Measurements from ENCODE around the gene SLC2A4.

The SLC2A4 gene

DNA sequence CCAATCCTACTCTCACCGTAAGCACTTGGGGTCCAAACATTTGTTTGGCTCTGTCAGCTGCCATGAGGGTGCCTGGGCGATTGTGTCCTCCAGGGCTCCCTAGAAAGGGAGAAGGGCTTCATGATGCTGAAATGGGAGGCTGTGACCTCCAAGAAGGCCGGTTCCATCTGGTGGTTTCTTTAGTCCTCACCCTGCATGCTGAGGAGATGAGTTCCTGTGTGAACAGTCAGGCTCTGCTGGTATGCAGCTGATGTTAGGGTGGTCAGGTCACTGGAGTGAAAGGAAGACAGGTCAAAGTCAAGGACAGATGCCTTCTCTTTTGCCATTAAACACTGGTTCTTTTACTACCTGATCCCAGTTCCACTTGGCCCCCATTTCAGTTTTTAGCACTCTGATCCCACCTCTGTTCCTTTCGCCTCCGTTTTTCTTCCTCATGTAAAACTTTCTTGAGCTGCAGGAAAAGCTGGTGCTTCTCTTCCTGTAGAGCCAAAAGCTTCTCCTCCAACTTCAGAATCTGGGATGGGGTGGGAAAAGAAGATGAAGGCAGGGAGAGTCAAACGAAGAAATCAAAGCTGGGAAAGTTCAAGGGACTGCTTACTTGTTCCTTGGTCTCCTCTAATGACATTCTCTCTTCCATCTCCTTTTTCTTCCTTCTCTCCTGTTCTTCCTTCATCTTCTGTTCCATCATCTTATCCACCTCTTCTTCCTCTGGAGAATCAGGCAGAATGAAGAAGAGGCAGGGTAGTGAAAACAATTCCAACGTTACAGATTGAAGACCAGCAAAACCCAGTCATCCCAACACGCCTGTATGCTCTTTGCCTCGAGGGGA, 32.6 kb downstream of the SLC2A4 start:
- no peak for DNase-seq

GRCh38 chr17:7314719-7315569, 33.4 kb downstream of the SLC2A4 start, which contains the start of gene GPS2:
Gene GPS2 (minus strand): TSS chr17:7315360. CDS start chr17:7315052, 308 bp downstream.
- intact Hi-C loops (cut with DNase I), result no loop called here

More for the DNA sequence above, 32.6 kb downstream of the SLC2A4 start:
- intact Hi-C loops (cut with DNase I), result no loop called here

GRCh38 chr17:7315570-7316235, 34.2 kb downstream of the SLC2A4 start:
- intact Hi-C loops (cut with DNase I), result no loop called here

More at GRCh38 chr17:7314719-7315569, 33.4 kb downstream of the SLC2A4 start, which contains the start of gene GPS2:
- DNase-seq, result peak; percentile 84 to 98 (median 94)

GRCh38 chr17:7317161-7317803, 35.8 kb downstream of the SLC2A4 start:
- DNase-seq, result no peak
- intact Hi-C loops (cut with DNase I), result no loop called here

More at GRCh38 chr17:7315570-7316235, 34.2 kb downstream of the SLC2A4 start:
- peak; percentile 22 to 85 (median 63) for DNase-seq

- intact Hi-C loops (cut with DNase I), result no loop called here
- no peak for DNase-seq
Observed at GRCh38 chr17:7318121-7318860, 36.8 kb downstream of the SLC2A4 start.

DNA sequence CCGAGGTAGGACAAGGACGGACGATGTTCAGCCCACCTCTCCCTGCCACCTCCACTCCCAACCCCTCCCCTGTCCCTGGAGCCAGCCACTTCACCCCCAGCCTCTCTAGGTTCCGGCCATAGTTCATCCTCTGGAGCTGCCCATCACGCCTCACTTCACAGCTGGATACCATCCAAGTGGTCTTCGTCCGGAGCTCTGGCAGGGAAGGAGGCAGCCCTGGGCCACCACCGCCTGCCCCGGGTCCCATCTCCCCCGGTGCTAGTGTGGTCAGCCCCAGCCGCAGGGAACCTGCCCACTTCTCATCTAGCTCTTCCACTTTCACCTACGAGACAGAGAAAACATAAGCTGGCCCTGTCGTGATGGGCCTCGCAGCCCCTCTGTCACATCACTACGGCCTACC, 39.9 kb downstream of the SLC2A4 start:
- DNase-seq, result no peak
- intact Hi-C loops (cut with DNase I), result no loop called here

- DNase-seq, result no peak
- intact Hi-C loops (cut with DNase I), result no loop called here
Observed at GRCh38 chr17:7322520-7323194, 41.1 kb downstream of the SLC2A4 start.

GRCh38 chr17:7323731-7324437, 42.4 kb downstream of the SLC2A4 start:
- intact Hi-C loops (cut with DNase I), result no loop called here

DNA sequence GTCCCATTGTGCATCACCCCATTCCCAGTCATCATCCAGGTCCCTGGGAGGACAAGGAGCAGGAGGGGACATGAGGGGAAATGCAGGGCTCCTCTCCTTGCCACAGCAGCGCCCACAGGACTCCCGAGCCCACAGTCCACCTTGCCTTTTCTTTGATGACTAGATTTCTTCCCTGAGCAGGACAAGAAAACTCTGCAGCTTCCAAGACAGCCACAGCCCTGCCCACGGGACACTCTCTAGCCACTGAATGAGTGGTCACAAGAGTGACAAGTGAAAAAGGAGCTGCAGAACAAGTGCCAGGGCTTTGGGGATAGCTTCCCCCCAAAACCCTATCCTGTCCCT, 42.9 kb downstream of the SLC2A4 start:
- DNase-seq, result no peak
- intact Hi-C loops (cut with DNase I), result no loop called here

More at GRCh38 chr17:7323731-7324437, 42.4 kb downstream of the SLC2A4 start:
- DNase-seq, result peak in 28 of 42 donors; percentile 17 to 75 (median 54)

DNA sequence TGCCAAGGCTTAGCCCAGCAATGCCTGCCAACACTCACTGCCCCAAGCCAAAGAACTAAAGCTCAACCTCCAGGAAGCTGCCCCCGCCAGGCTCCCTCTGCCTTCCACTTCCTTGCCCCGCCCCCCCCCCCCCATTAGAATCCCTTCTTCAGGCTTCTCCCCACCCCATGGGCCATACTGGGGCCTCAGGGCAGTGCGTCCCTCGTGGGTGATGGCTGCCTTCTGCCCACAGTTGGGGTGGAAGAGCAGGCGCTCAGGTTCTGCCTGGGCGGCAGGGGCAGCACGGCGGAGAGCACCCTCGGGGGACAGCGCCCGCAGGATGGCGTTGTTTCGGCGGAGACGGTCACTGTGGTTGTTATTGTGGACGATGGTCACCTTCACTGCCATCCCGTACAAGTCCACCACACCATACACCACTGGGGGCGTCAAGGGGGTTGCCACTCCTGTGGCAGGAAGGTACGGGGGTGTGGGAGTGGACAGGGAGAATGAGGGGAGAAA, 43.6 kb downstream of the SLC2A4 start:
- intact Hi-C loops (cut with DNase I), result no loop called here
- no peak for DNase-seq

GRCh38 chr17:7326186-7326585, 44.7 kb downstream of the SLC2A4 start:
- intact Hi-C loops (cut with DNase I), result no loop called here
- no peak for DNase-seq

DNA sequence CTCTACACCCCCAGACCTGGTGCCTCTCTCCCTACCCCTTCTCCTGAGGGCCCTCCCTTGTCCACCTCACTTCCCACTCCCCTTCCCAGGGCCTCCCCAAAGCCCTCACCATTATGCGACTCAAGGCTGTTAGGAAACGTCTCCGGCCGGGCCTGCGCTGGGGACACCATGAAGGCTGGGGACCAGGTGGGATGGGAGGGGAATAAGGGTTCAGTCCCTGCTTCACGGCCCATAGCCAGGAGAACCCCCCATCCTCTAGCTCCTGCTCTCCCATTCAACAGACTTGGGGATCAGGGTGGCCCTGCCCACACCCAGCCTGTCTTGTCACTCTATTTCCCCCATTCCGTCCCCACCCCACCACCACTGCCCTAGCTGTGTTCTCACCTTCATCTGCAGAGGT, 45.5 kb downstream of the SLC2A4 start:
- DNase-seq, result no peak
- intact Hi-C loops (cut with DNase I), result no loop called here

DNA sequence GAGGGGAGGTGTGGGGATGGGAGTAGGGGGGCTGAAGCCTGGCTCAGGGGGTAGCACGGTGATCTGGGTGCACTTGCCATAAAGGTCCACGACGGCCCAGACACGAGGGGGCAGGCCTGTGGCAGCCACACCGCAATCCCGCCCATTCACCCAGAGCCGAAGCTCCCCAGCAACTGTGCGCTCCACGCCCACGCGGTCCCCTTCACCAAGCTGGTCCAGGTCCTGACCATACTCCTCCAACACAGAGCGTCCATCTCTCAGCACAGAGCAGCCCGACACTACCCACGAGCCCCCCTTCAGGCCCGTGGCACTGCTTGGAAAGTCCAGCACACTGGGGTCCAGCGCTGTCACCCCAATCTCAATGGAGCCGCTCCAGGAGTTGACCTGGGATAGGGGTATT, 46.0 kb downstream of the SLC2A4 start:
- intact Hi-C loops (cut with DNase I), result no loop called here
- no peak for DNase-seq

GRCh38 chr17:7328009-7328408, 46.5 kb downstream of the SLC2A4 start:
- intact Hi-C loops (cut with DNase I), result no loop called here

DNA sequence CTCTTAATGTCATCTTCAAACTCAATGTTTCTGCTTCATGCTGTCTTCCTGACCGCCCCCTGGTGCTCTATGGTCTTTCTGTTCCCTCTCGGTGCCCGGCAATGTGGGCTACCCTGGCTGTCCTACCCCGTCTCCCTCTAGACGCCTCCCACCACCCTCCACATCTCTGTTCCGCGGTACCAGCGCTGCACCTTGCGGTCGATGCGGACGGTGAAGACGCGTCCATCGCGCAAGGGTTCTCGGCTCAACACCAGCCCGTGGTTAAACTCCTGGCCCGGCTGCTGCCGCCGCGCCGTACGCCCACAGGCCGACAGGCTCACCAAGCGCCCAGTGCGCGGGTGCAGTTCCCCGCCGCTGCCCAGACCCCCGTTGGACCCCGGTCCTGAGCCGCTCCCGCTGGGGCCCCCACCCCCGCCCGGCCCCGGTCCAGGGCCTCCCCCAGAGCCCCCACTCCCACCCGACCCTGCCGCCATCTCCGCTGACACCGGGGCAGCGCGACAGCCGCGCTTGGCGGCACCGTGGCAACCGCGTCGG, 47.4 kb downstream of the SLC2A4 start, which contains the start of gene NEURL4:
Gene NEURL4, minus strand, starts transcription at position 496 of the 534 bp plus-strand sequence. Its CDS starts 23 bp downstream, at position 473.
- intact Hi-C loops (cut with DNase I), result no loop called here

More at GRCh38 chr17:7328009-7328408, 46.5 kb downstream of the SLC2A4 start:
- no peak for DNase-seq

DNA sequence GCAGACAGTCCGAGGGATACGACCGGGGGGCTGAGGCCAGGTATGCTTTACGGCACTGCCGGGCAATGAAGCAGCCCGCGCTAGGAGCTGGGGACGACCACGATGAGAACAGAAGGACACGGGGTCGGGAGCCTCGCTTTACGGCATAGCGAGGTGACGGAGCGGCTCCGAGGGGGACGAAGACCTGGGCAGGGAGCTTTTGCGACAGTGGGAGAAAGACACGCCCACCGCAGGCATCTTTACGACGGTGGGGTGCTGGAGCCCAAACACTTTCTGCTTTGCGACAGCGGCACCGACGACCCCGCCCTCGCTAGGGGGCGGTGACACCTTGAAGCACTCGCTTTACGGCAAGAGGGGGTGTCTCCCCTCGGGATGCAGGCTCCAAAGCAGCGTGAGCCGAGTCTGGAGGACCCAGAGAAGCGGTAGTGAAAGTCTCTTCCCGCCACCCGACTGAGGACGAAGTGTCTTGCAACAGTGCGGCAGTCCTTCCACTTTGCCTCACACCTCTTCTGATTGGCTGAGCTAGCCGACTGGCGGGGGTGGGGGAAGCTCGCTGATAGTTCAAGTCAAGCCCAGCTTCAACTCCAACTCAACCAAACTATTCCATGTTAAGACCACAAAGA, 48.0 kb downstream of the SLC2A4 start:
- intact Hi-C loops (cut with DNase I), result no loop called here
- DNase-seq, result peak; percentile 93 to 99 (median 97)

More for the DNA sequence above, 47.4 kb downstream of the SLC2A4 start, which contains the start of gene NEURL4:
- DNase-seq, result peak in 5 of 42 donors; percentile 12 to 48 (median 23)

All from head of caudate nucleus (tissue), 42 donors.